DND-41 (cell line): ENCODE measurements around the gene UST.

Experiments used
- CTCF ChIP-seq: IDR thresholded peaks from 2 replicates; pipeline ENCODE4 v1.5.1; 2012; ENCODE audit warnings: borderline replicate concordance, low read length, moderate library complexity, mild to moderate bottlenecking; ENCODE audit not compliant: poor library complexity, severe bottlenecking; ENCODE audit errors: extremely low read depth
- EZH2 ChIP-seq: IDR thresholded peaks from 3 replicates; pipeline ENCODE4 v1.6.1; 2012; ENCODE audit warnings: borderline replicate concordance, low read depth, mild to moderate bottlenecking, moderate library complexity, low read length, inconsistent platforms; ENCODE audit not compliant: severe bottlenecking

- TF ChIP-seq CTCF (no peak), EZH2 (no peak)
Measured at GRCh38 chr6:148762231-148762630, 15.4 kb downstream of the UST start.
